ENCODE measurements around the gene SELENOH. TPM values are rescaled to one million over a fixed set of nuclear protein-coding genes. Genes with fewer than 3 reads are reported as not detected.

Gene SELENOH
- total RNA-seq, 1 experiment from 2014 or later = 112 TPM

DNA sequence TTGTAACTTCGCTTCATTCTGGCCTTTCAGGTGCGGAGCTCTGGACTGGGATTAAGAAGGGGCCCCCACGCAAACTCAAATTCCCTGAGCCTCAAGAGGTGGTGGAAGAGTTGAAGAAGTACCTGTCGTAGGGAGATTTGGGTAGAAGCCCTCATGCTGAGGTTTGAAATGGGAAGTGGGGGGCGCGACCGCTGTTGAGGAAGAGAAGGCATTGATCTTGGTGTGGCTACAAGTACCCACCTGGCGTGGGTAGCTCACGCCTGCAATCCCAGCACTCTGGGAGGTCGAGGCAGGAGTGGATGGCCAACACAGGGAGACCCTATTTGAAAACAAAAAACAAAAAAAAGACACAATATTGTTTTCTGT is 779 bp downstream of the SELENOH start:
- H3K27ac ChIP-seq (ENCODE audit: low read length) = peak overlapping the region; percentile 96
- H3K9me3 ChIP-seq (ENCODE audit: control insufficient read depth, insufficient read depth, low read depth, low read length) = no peaks in the 10 kb centered on the region
- ATAC-seq (no peak), DNase-seq (ENCODE audit: low read depth, low spot score) (no peak)
- POLR2A ChIA-PET = interaction anchor here (0.5 kb wide), 1 partner anchor 426 kb away, joined by 4 read pairs; no protein-coding TSS in a partner anchor
- CTCF ChIA-PET = interaction anchor here (0.7 to 1.1 kb wide), 2 partner anchors 9 to 59 kb away, joined by 3 to 4 read pairs; partner anchors contain the start of gene BTBD18
- H3K27me3 ChIP-seq (ENCODE audit: control insufficient read depth, insufficient read depth, low read length) = no peaks in the 10 kb centered on the region
- H3K36me3 ChIP-seq (ENCODE audit: control insufficient read depth, insufficient read depth, low read length) = peaks cover 18% of the 10 kb centered on the region; the same call in 1 of the 2 replicates
- BruUV-seq (replicated peaks) = TSS peak; percentile 83
- intact Hi-C loops (cut with micrococcal nuclease; ENCODE audit: unreplicated experiment) = no loop called here
- TF ChIP-seq, protein P1, sequence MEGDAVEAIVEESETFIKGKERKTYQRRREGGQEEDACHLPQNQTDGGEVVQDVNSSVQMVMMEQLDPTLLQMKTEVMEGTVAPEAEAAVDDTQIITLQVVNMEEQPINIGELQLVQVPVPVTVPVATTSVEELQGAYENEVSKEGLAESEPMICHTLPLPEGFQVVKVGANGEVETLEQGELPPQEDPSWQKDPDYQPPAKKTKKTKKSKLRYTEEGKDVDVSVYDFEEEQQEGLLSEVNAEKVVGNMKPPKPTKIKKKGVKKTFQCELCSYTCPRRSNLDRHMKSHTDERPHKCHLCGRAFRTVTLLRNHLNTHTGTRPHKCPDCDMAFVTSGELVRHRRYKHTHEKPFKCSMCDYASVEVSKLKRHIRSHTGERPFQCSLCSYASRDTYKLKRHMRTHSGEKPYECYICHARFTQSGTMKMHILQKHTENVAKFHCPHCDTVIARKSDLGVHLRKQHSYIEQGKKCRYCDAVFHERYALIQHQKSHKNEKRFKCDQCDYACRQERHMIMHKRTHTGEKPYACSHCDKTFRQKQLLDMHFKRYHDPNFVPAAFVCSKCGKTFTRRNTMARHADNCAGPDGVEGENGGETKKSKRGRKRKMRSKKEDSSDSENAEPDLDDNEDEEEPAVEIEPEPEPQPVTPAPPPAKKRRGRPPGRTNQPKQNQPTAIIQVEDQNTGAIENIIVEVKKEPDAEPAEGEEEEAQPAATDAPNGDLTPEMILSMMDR (IDR thresholded peaks at IDR 0.05) = no peak
- TF ChIP-seq, protein P2, sequence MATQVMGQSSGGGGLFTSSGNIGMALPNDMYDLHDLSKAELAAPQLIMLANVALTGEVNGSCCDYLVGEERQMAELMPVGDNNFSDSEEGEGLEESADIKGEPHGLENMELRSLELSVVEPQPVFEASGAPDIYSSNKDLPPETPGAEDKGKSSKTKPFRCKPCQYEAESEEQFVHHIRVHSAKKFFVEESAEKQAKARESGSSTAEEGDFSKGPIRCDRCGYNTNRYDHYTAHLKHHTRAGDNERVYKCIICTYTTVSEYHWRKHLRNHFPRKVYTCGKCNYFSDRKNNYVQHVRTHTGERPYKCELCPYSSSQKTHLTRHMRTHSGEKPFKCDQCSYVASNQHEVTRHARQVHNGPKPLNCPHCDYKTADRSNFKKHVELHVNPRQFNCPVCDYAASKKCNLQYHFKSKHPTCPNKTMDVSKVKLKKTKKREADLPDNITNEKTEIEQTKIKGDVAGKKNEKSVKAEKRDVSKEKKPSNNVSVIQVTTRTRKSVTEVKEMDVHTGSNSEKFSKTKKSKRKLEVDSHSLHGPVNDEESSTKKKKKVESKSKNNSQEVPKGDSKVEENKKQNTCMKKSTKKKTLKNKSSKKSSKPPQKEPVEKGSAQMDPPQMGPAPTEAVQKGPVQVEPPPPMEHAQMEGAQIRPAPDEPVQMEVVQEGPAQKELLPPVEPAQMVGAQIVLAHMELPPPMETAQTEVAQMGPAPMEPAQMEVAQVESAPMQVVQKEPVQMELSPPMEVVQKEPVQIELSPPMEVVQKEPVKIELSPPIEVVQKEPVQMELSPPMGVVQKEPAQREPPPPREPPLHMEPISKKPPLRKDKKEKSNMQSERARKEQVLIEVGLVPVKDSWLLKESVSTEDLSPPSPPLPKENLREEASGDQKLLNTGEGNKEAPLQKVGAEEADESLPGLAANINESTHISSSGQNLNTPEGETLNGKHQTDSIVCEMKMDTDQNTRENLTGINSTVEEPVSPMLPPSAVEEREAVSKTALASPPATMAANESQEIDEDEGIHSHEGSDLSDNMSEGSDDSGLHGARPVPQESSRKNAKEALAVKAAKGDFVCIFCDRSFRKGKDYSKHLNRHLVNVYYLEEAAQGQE (IDR thresholded peaks at IDR 0.05; ENCODE audit: insufficient read depth in 1 of 2, low read depth in 2 of 2, low read length in 1 of 2) = no peak
- TF ChIP-seq TCF7L2 (IDR thresholded peaks at IDR 0.05; ENCODE audit: low read depth, low read length) = no peak
- no peak for TF ChIP-seq SIN3A (IDR thresholded peaks at IDR 0.05; ENCODE audit: borderline replicate concordance, insufficient read depth, low read depth, low read length)
- in situ Hi-C loops (cut with HindIII; ENCODE audit: low pct_unique_long_range_greater_than_20kb, low sequenced_read_pairs) = no loop called here
- H3K4me3 ChIP-seq (ENCODE audit: low read depth in 2 of 2, low read length in 2 of 2) = peak overlapping the region; percentile 96 to 99
- peaks cover 11% of the 10 kb centered on the region for H3K4me1 ChIP-seq (ENCODE audit: control insufficient read depth, insufficient read depth, low read length)

DNA sequence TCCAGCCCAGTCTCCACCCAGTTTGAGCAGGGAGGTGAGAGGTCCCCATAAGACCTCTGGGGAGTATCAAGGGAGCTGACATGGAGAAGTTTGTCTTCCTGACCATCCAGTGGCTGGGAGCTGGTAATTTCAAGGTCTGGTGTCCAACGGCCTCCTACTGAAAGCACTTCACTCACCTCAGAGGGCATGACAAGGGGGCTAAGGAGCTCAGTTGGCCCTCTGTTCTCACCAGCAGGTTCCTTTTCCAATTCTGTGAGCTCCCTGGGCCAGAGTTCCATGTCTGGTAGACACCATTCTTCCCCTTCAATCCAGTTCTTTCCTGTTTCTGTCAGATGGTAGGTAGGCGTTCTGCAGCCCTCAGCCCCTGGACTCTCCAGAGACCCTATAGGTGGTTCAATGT is 3.1 kb downstream of the SELENOH start:
- Histone ChIP-seq H3K27me3 (ENCODE audit: control insufficient read depth, insufficient read depth, low read length) (no peaks in the 10 kb centered on the region), H3K9me3 (ENCODE audit: control insufficient read depth, insufficient read depth, low read depth, low read length) (no peaks in the 10 kb centered on the region), H3K4me1 (ENCODE audit: control insufficient read depth, insufficient read depth, low read length) (peaks cover 11% of the 10 kb centered on the region), H3K4me3 (ENCODE audit: low read depth in 2 of 2, low read length in 2 of 2) (no peak overlapping the region), H3K27ac (ENCODE audit: low read length) (no peak overlapping the region), H3K36me3 (ENCODE audit: control insufficient read depth, insufficient read depth, low read length) (peaks cover 10% of the 10 kb centered on the region; the same call in 1 of the 2 replicates)
- ChIA-PET CTCF (no interaction called here), POLR2A (no interaction called here)
- BruUV-seq (replicated peaks) = no TSS peak
- ATAC-seq (no peak), DNase-seq (ENCODE audit: low read depth, low spot score) (no peak)
- in situ Hi-C loops (cut with HindIII; ENCODE audit: low pct_unique_long_range_greater_than_20kb, low sequenced_read_pairs) (no loop called here), intact Hi-C loops (cut with micrococcal nuclease; ENCODE audit: unreplicated experiment) (no loop called here)
- TF ChIP-seq POLR2AphosphoS5 (IDR thresholded peaks at IDR 0.05; ENCODE audit: low read depth, low read length) (no peak; the same call in 1 of the 2 replicates), TCF7L2 (IDR thresholded peaks at IDR 0.05; ENCODE audit: low read depth, low read length) (no peak), SIN3A (IDR thresholded peaks at IDR 0.05; ENCODE audit: borderline replicate concordance, insufficient read depth, low read depth, low read length) (no peak)
- TF ChIP-seq, protein P1 (IDR thresholded peaks at IDR 0.05) = no peak
- TF ChIP-seq, protein P2 (IDR thresholded peaks at IDR 0.05; ENCODE audit: insufficient read depth in 1 of 2, low read depth in 2 of 2, low read length in 1 of 2) = no peak
